Spinal cord (tissue), 10 donors: ENCODE results near the gene DIRAS1. TPM values are rescaled to one million over a fixed set of nuclear protein-coding genes. Genes with fewer than 3 reads are reported as not detected.

Experiments
- DNase-seq, 6 donors: peaks; one replicate each; pipeline versions ENCODE4 v3.0.0 to v3.0.0-alpha.2; 2013 to 2015; ENCODE audit warnings: low spot score in 6 of 6, low read depth in 4 of 6
- H3K27ac ChIP-seq: one replicate; pipeline ENCODE4 v1.5.1; 2013; ENCODE audit warnings: low read depth, low read length, control low read depth
- H3K27me3 ChIP-seq: one replicate; pipeline ENCODE4 v1.6.1; 2013; ENCODE audit warnings: low read length; ENCODE audit not compliant: control insufficient read depth, insufficient read depth
- H3K36me3 ChIP-seq: one replicate; pipeline ENCODE4 v1.6.1; 2013; ENCODE audit warnings: low read length; ENCODE audit not compliant: control insufficient read depth, insufficient read depth
- H3K4me1 ChIP-seq: one replicate; pipeline ENCODE4 v1.6.1; 2013; ENCODE audit warnings: low read length; ENCODE audit not compliant: control insufficient read depth, insufficient read depth
- H3K4me3 ChIP-seq: one replicate; pipeline ENCODE4 v1.5.1; 2013; ENCODE audit warnings: low read depth, low read length, control low read depth
- H3K9me3 ChIP-seq: one replicate; pipeline ENCODE4 v1.6.1; 2013; ENCODE audit warnings: low read length; ENCODE audit not compliant: control insufficient read depth, insufficient read depth
- WGBS: methylation state at CpG from one replicate; pipeline ENCODE4 v1.1.5; 2013; ENCODE audit warnings: missing lambda C conversion rate; ENCODE audit not compliant: insufficient coverage; 5-methylcytosine and 5-hydroxymethylcytosine counted together
- polyA plus RNA-seq, 2 donors: library from polyadenylated mRNA; unstranded; fragments of 120-200 nt; gene quantifications; one replicate each; pipeline ENCODE4 v1.2.1, GENCODE V29; 2013; ENCODE audit not compliant: insufficient read length in 2 of 2
- total RNA-seq, 2 donors: library from RNA; depleted of rRNA in 1 of 2; stranded (reverse); fragments of 120-200 nt in 1 of 2; fragments of >200 nt in 1 of 2; gene quantifications; one replicate each; pipeline versions ENCODE4 v1.2.3 to v1.2.4, GENCODE V29; 2013 to 2014
- donor health status: healthy.

Gene DIRAS1
- total and polyA plus RNA-seq, 4 donors: 6.9 to 72.6 (median 43.2) TPM

GRCh38 chr19:2721570-2722540, 683 bp upstream of the DIRAS1 start:
- no peaks in the 10 kb centered on the region for H3K9me3 ChIP-seq
- peak in 2 of 6 donors; percentile 35 to 36 for DNase-seq
- peaks cover 14% of the 10 kb centered on the region for H3K36me3 ChIP-seq
- no peak overlapping the region for H3K27ac ChIP-seq
- 20% methylated on average over 34 of the region's 39 CpGs for WGBS
- H3K4me1 ChIP-seq: peaks cover 43% of the 10 kb centered on the region
- peaks cover 13% of the 10 kb centered on the region for H3K27me3 ChIP-seq
- peak overlapping the region; percentile 38 for H3K4me3 ChIP-seq

- Histone ChIP-seq H3K27ac (peak overlapping the region; percentile 40), H3K27me3 (peaks cover 5% of the 10 kb centered on the region)
These were observed 1.0 kb downstream of the DIRAS1 start for GRCh38 chr19:2719920-2720776.

DNA sequence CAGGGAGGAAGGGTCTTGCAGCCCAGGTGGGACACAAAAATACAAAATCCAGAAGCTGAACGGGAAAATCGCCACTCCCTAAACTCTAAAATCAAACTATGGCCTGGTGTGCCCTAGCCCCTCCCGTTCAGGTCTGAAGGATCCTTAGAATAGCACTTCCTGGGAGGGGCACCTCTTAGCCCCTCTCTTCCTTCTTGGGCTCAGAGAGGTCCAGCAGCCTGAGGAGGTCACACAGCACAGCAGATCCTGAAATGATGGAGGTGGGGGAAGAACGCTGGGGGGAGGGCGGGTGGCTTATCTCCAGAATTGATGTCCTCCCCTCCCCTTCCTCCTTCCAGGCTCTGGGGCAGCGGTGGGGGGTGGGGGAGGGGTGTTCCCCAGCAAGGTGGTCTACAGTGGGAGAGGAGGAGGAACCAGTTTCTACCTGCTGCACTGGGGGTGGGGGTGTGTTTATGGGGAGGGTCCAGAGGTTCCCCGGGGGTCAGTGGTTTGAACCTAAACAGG, 1.9 kb downstream of the DIRAS1 start:
- 20% methylated on average over 2 of the region's 7 CpGs for WGBS
- no peak overlapping the region for H3K4me3 ChIP-seq

More at GRCh38 chr19:2719920-2720776, 1.0 kb downstream of the DIRAS1 start:
- H3K9me3 ChIP-seq: peaks cover 2% of the 10 kb centered on the region
- peak overlapping the region; percentile 48 for H3K4me3 ChIP-seq
- DNase-seq: peak in 2 of 6 donors; percentile 80 to 81
- peaks cover 40% of the 10 kb centered on the region for H3K4me1 ChIP-seq
- WGBS: 2% methylated on average over 27 of the region's 37 CpGs
- H3K36me3 ChIP-seq: peaks cover 31% of the 10 kb centered on the region

DNA sequence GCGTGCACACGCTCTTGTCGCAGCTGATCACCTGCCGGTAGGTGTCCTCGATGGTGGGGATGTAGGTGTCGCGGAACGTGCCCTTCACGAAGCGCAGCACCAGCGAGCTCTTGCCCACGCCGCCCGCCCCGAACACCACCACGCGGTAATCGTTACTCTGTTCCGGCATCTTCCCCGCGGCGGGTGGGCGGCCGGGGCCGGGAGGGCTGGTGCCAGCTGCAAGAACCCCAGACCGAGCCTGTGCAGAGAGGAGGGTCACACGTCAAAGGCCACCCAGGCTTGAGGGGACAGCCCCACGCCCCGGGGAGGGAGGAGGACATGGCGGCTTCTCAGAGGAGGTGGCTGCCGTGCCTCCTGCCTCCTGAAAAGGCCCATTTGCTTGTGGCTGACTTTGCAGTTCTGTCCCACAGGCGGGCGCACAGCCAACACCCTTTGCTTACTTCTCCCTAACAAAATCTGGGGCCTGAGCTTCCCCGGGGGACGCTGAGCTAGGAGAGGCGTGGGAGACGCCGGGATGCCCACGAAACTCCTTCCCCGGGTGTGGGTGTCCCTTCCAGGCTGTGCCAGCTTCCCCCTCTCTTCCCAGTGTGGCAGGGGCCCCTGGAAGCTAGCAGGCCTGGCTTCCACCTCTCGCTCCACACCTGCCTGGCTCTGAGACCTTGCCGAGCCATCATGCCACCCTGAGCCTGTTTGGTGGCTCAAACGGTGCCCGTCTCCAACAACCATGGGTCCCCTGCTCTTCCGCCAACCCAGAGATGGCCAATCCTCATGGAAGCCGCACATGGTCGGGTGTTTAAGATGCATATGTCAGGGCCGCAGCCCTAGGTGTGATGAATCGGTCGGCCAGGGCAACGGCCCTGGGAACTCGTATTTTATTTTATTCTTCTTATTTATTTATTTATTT, 3.3 kb downstream of the DIRAS1 start:
- H3K4me3 ChIP-seq: no peak overlapping the region
- no peak overlapping the region for H3K27ac ChIP-seq

More for the DNA sequence above, 1.9 kb downstream of the DIRAS1 start:
- Histone ChIP-seq H3K27me3 (peaks cover 5% of the 10 kb centered on the region), H3K9me3 (peaks cover 2% of the 10 kb centered on the region), H3K27ac (no peak overlapping the region), H3K4me1 (peaks cover 40% of the 10 kb centered on the region), H3K36me3 (peaks cover 39% of the 10 kb centered on the region)
- DNase-seq: no peak

GRCh38 chr19:2716722-2717637, 4.2 kb downstream of the DIRAS1 start:
- Histone ChIP-seq H3K4me1 (peaks cover 24% of the 10 kb centered on the region), H3K4me3 (no peak overlapping the region), H3K27ac (no peak overlapping the region), H3K36me3 (peaks cover 39% of the 10 kb centered on the region), H3K27me3 (no peaks in the 10 kb centered on the region), H3K9me3 (peaks cover 2% of the 10 kb centered on the region)
- WGBS: 93% methylated on average over 44 of the region's 51 CpGs
- DNase-seq: peak in 1 of 6 donors; percentile 0

More for the DNA sequence above, 3.3 kb downstream of the DIRAS1 start:
- 86% methylated on average over 43 of the region's 52 CpGs for WGBS
- peaks cover 5% of the 10 kb centered on the region for H3K27me3 ChIP-seq
- peaks cover 2% of the 10 kb centered on the region for H3K9me3 ChIP-seq
- peaks cover 34% of the 10 kb centered on the region for H3K4me1 ChIP-seq
- peaks cover 39% of the 10 kb centered on the region for H3K36me3 ChIP-seq
- DNase-seq: peak in 1 of 6 donors; percentile 0

- H3K27me3 ChIP-seq: no peaks in the 10 kb centered on the region
- 97% methylated on average over 14 of the region's 19 CpGs for WGBS
- H3K4me3 ChIP-seq: no peak overlapping the region
- H3K4me1 ChIP-seq: peaks cover 18% of the 10 kb centered on the region
- H3K27ac ChIP-seq: no peak overlapping the region
- peaks cover 2% of the 10 kb centered on the region for H3K9me3 ChIP-seq
- H3K36me3 ChIP-seq: peaks cover 39% of the 10 kb centered on the region
- no peak for DNase-seq
These were observed 4.9 kb downstream of the DIRAS1 start for GRCh38 chr19:2716275-2716650.

GRCh38 chr19:2715470-2716274, 5.5 kb downstream of the DIRAS1 start:
- H3K27me3 ChIP-seq: no peaks in the 10 kb centered on the region
- peaks cover 2% of the 10 kb centered on the region for H3K9me3 ChIP-seq
- H3K27ac ChIP-seq: no peak overlapping the region
- WGBS: 83% methylated on average over 7 of the region's 12 CpGs
- H3K4me1 ChIP-seq: peaks cover 17% of the 10 kb centered on the region
- peaks cover 39% of the 10 kb centered on the region for H3K36me3 ChIP-seq
- H3K4me3 ChIP-seq: no peak overlapping the region
- no peak for DNase-seq
